Adrenal gland (tissue), 5 donors: ENCODE results near the gene STX18.

ENCODE experiments used
- CTCF ChIP-seq, 6 experiments: fragments of 450-650 bp in 4 of 6; fragments of 200-600 bp in 2 of 6; sonication (generic) in 1 of 6; IDR thresholded peaks; 1 replicate in 5 of 6; 2 replicates in 1 of 6; pipeline versions ENCODE4 v1.5.1 to v1.8.0; 2016 to 2021; ENCODE audit warnings: antibody characterized with exemption in 6 of 6, mild to moderate bottlenecking in 2 of 6, moderate library complexity in 1 of 6
- POLR2A ChIP-seq, 2 donors: fragments of 450-650 bp; IDR thresholded peaks; one replicate each; pipeline ENCODE4 v1.6.1; 2017; ENCODE audit warnings: antibody characterized with exemption in 2 of 2, mild to moderate bottlenecking in 2 of 2, moderate library complexity in 1 of 2
- donor health status: DM: no; HTN: no; CAD: no.

GRCh38 chr4:4409416-4410115 lies 132.3 kb downstream of the STX18 start:
- TF ChIP-seq CTCF (IDR thresholded peaks at IDR 0.05) (no peak), POLR2A (IDR thresholded peaks at IDR 0.05) (no peak)
